ENCODE results near the gene TRAF5. TPM values are rescaled to one million over a fixed set of nuclear protein-coding genes. Genes with fewer than 3 reads are reported as not detected.
"Not testable (repeated sequence)": the region's sequence is repeated elsewhere in the genome, so short reads cannot be mapped to it uniquely, and the experiment has no call there.

The TRAF5 gene
- total and polyA plus RNA-seq, 2 of the 4 experiments (the other 2 are of a cell fraction), result 10.0 to 14.7 TPM

- H3K56ac ChIP-seq (ENCODE audit: extremely low read depth, insufficient read depth, low read length); in situ Hi-C loops (cut with MboI; ENCODE audit: low sequenced_read_pairs); H3K9ac ChIP-seq (ENCODE audit: low read depth, low read length); dilution Hi-C loops (cut with HindIII; ENCODE audit: low sequenced_read_pairs, unreplicated experiment); H3K23ac ChIP-seq (ENCODE audit: low read depth, low read length); H2BK120ac ChIP-seq (ENCODE audit: low read depth, low read length); H2BK20ac ChIP-seq (ENCODE audit: low read depth, low read length); ATAC-seq (ENCODE audit: low read depth); H3K9me1 ChIP-seq (ENCODE audit: insufficient read depth, low read length); H2BK15ac ChIP-seq (ENCODE audit: low read depth, low read length); H3K4me3 ChIP-seq (ENCODE audit: insufficient read depth, low read depth, low read length); H2AFZ ChIP-seq (replicated peaks; ENCODE audit: low read length, poor library complexity); H3K14ac ChIP-seq (replicated peaks; ENCODE audit: low read depth, low read length); CTCF ChIA-PET; H2AK5ac ChIP-seq (ENCODE audit: low read depth, low read length); H3K27me3 ChIP-seq (ENCODE audit: control insufficient read depth, insufficient read depth, low read length); DNase-seq; H4K5ac ChIP-seq (ENCODE audit: low read depth, low read length); H3K4me2 ChIP-seq (ENCODE audit: low read depth, low read length); BruUV-seq (replicated peaks); H3K18ac ChIP-seq (ENCODE audit: low read depth, low read length); H2AK9ac ChIP-seq (replicated peaks; ENCODE audit: low read depth, low read length, poor library complexity); POLR2A ChIA-PET (ENCODE audit: unreplicated experiment); H3K4ac ChIP-seq (ENCODE audit: low read depth, low read length); H4K8ac ChIP-seq (ENCODE audit: low read depth in 2 of 2, low read length in 2 of 2); H2BK5ac ChIP-seq (ENCODE audit: low read depth, low read length, poor library complexity, severe bottlenecking); H3K4me1 ChIP-seq (ENCODE audit: control insufficient read depth, insufficient read depth, low read length); H3K79me1 ChIP-seq (ENCODE audit: low read depth in 1 of 2, low read length in 2 of 2); intact Hi-C loops (cut with micrococcal nuclease); H3K36me3 ChIP-seq (ENCODE audit: control insufficient read depth, insufficient read depth, low read length); H4K20me1 ChIP-seq (ENCODE audit: insufficient read depth, low read length); H3K9me3 ChIP-seq (ENCODE audit: control insufficient read depth, insufficient read depth, low read length); H4K91ac ChIP-seq (ENCODE audit: insufficient read depth, low read depth, low read length); H3K27ac ChIP-seq (ENCODE audit: insufficient read depth, low read length): not testable (repeated sequence)
- 60% methylated on average over 1 of the region's 13 CpGs for WGBS, 2 experiments (ENCODE audit: extremely low coverage in 2 of 2, insufficient read length in 1 of 2)
Measured at GRCh38 chr1:211398266-211398930, 71.8 kb downstream of the TRAF5 start.

- H4K20me1 ChIP-seq (ENCODE audit: insufficient read depth, low read length); H3K23ac ChIP-seq (ENCODE audit: low read depth, low read length); BruUV-seq (replicated peaks); H3K4me1 ChIP-seq (ENCODE audit: control insufficient read depth, insufficient read depth, low read length); H3K27me3 ChIP-seq (ENCODE audit: control insufficient read depth, insufficient read depth, low read length); H2BK5ac ChIP-seq (ENCODE audit: low read depth, low read length, poor library complexity, severe bottlenecking); H2BK15ac ChIP-seq (ENCODE audit: low read depth, low read length); H3K14ac ChIP-seq (replicated peaks; ENCODE audit: low read depth, low read length); CTCF ChIA-PET; H2AK9ac ChIP-seq (replicated peaks; ENCODE audit: low read depth, low read length, poor library complexity); ATAC-seq (ENCODE audit: low read depth); DNase-seq; H2AFZ ChIP-seq (replicated peaks; ENCODE audit: low read length, poor library complexity); intact Hi-C loops (cut with micrococcal nuclease); H2BK20ac ChIP-seq (ENCODE audit: low read depth, low read length); in situ Hi-C loops (cut with MboI; ENCODE audit: low sequenced_read_pairs); H3K4me2 ChIP-seq (ENCODE audit: low read depth, low read length); H3K4ac ChIP-seq (ENCODE audit: low read depth, low read length); H3K9ac ChIP-seq (ENCODE audit: low read depth, low read length); dilution Hi-C loops (cut with HindIII; ENCODE audit: low sequenced_read_pairs, unreplicated experiment); H2AK5ac ChIP-seq (ENCODE audit: low read depth, low read length); H3K9me3 ChIP-seq (ENCODE audit: control insufficient read depth, insufficient read depth, low read length); H3K18ac ChIP-seq (ENCODE audit: low read depth, low read length); H3K4me3 ChIP-seq (ENCODE audit: insufficient read depth, low read depth, low read length); H4K91ac ChIP-seq (ENCODE audit: insufficient read depth, low read depth, low read length); H3K9me1 ChIP-seq (ENCODE audit: insufficient read depth, low read length); H2BK120ac ChIP-seq (ENCODE audit: low read depth, low read length); H4K8ac ChIP-seq (ENCODE audit: low read depth in 2 of 2, low read length in 2 of 2); H3K27ac ChIP-seq (ENCODE audit: insufficient read depth, low read length); H3K79me1 ChIP-seq (ENCODE audit: low read depth in 1 of 2, low read length in 2 of 2); H4K5ac ChIP-seq (ENCODE audit: low read depth, low read length); H3K56ac ChIP-seq (ENCODE audit: extremely low read depth, insufficient read depth, low read length); H3K36me3 ChIP-seq (ENCODE audit: control insufficient read depth, insufficient read depth, low read length); POLR2A ChIA-PET (ENCODE audit: unreplicated experiment): not testable (repeated sequence)
- WGBS, 2 experiments (ENCODE audit: extremely low coverage in 2 of 2, insufficient read length in 1 of 2), result 66% methylated on average over 6 of the region's 13 CpGs; no CpG with 5 or more reads in 1 of the 2 experiments
Measured at GRCh38 chr1:211399851-211400393, 73.3 kb downstream of the TRAF5 start.
